HG03196 (cell line): ENCODE data around the gene EID1.

Experiments used
- ATAC-seq: cut with Tn5 transposase; IDR thresholded peaks from one replicate; pipeline ENCODE4 v1.9.1; 2021; ENCODE audit not compliant: unreplicated experiment

The EID1 gene

GRCh38 chr15:48868536-48868935 lies 9.4 kb upstream of the EID1 start:
- no peak for ATAC-seq

GRCh38 chr15:48869966-48870365 lies 8.0 kb upstream of the EID1 start:
- no peak for ATAC-seq

- ATAC-seq, result no peak
Observed at GRCh38 chr15:48871542-48871941, 6.4 kb upstream of the EID1 start.

GRCh38 chr15:48872632-48873031 lies 5.3 kb upstream of the EID1 start:
- ATAC-seq, result no peak

GRCh38 chr15:48875241-48875960 lies 2.5 kb upstream of the EID1 start:
- ATAC-seq, result no peak

- no peak for ATAC-seq
Observed at GRCh38 chr15:48876057-48876456, 1.9 kb upstream of the EID1 start.

- ATAC-seq, result no peak
Observed at GRCh38 chr15:48880070-48880634, 2.2 kb downstream of the EID1 start.

GRCh38 chr15:48883699-48884098 lies 5.8 kb downstream of the EID1 start:
- ATAC-seq, result no peak

- ATAC-seq, result no peak
Observed at GRCh38 chr15:48887144-48887543, 9.2 kb downstream of the EID1 start.

GRCh38 chr15:48888191-48888590 lies 10.3 kb downstream of the EID1 start:
- no peak for ATAC-seq

- no peak for ATAC-seq
Observed at GRCh38 chr15:48888836-48889235, 10.9 kb downstream of the EID1 start.

GRCh38 chr15:48889925-48890324 lies 12.0 kb downstream of the EID1 start:
- ATAC-seq, result no peak

GRCh38 chr15:48890375-48890972 lies 12.5 kb downstream of the EID1 start:
- no peak for ATAC-seq

- ATAC-seq, result no peak
Observed at GRCh38 chr15:48891232-48891765, 13.4 kb downstream of the EID1 start.

- ATAC-seq, result no peak
Observed at GRCh38 chr15:48893311-48893710, 15.4 kb downstream of the EID1 start.

GRCh38 chr15:48896869-48897814 lies 19.2 kb downstream of the EID1 start:
- no peak for ATAC-seq

GRCh38 chr15:48898032-48898431 lies 20.1 kb downstream of the EID1 start:
- no peak for ATAC-seq

- ATAC-seq, result no peak
Observed at GRCh38 chr15:48898446-48898845, 20.5 kb downstream of the EID1 start.

GRCh38 chr15:48899793-48900192 lies 21.9 kb downstream of the EID1 start:
- ATAC-seq, result no peak

- no peak for ATAC-seq
Observed at GRCh38 chr15:48904758-48905157, 26.8 kb downstream of the EID1 start.

- ATAC-seq, result no peak
Observed at GRCh38 chr15:48905216-48905615, 27.3 kb downstream of the EID1 start.
